ENCODE results near the gene KRT86. TPM values are rescaled to one million over a fixed set of nuclear protein-coding genes. Genes with fewer than 3 reads are reported as not detected.
A peak's percentile ranks its signal among the peaks of the same experiment; 100 is the strongest.

Gene KRT86
- total RNA-seq, 1 donor from 2014 or later: 0.96 TPM

- Histone ChIP-seq H3K27me3 (peaks cover 4% of the 10 kb centered on the region), H3K9me3 (peaks cover 0 to 7% of the 10 kb centered on the region in 2 donors), H3K36me3 (no peaks in the 10 kb centered on the region), H3K4me3 (no peak overlapping the region), H3K27ac (peak overlapping the region; percentile 74 to 83), H3K4me1 (peaks cover 15 to 51% of the 10 kb centered on the region in 2 donors)
- TF ChIP-seq CTCF (IDR thresholded peaks at IDR 0.05): no peak
- DNase-seq (ENCODE audit: low spot score in 2 of 2): no peak
- intact Hi-C loops (cut with DNase I): no loop called here
Measured at GRCh38 chr12:52228931-52229330, 45.5 kb upstream of the KRT86 start.

- H3K36me3 ChIP-seq: no peaks in the 10 kb centered on the region
- peak overlapping the region; percentile 74 to 83 for H3K27ac ChIP-seq
- intact Hi-C loops (cut with DNase I): loop anchor here (1.0 to 2.0 kb wide), 2 partner anchors 15 to 50 kb away; no protein-coding TSS in a partner anchor
- H3K9me3 ChIP-seq: no peaks in the 10 kb centered on the region
- H3K27me3 ChIP-seq: peaks cover 4% of the 10 kb centered on the region
- TF ChIP-seq CTCF (IDR thresholded peaks at IDR 0.05): no peak
- H3K4me1 ChIP-seq: peaks cover 15 to 49% of the 10 kb centered on the region in 2 donors
- no peak for DNase-seq (ENCODE audit: low spot score in 2 of 2)
- H3K4me3 ChIP-seq: no peak overlapping the region
Measured at GRCh38 chr12:52229836-52230343, 44.6 kb upstream of the KRT86 start.

- TF ChIP-seq CTCF (IDR thresholded peaks at IDR 0.05): no peak
- Histone ChIP-seq H3K9me3 (no peaks in the 10 kb centered on the region), H3K4me1 (peaks cover 15 to 44% of the 10 kb centered on the region in 2 donors), H3K27me3 (peaks cover 4% of the 10 kb centered on the region), H3K4me3 (no peak overlapping the region), H3K27ac (peak overlapping the region; percentile 74 to 83), H3K36me3 (no peaks in the 10 kb centered on the region)
- intact Hi-C loops (cut with DNase I): loop anchor here (1.0 to 2.0 kb wide), 2 partner anchors 14 to 50 kb away; no protein-coding TSS in a partner anchor
- DNase-seq (ENCODE audit: low spot score in 2 of 2): peak in 1 of 2 donors; percentile 84
Measured at GRCh38 chr12:52230364-52231281, 43.8 kb upstream of the KRT86 start.

GRCh38 chr12:52231305-52232202, 42.9 kb upstream of the KRT86 start:
- intact Hi-C loops (cut with DNase I): loop anchor here (2.0 kb wide), 1 partner anchor 13 kb away; no protein-coding TSS in a partner anchor
- no peak for DNase-seq (ENCODE audit: low spot score in 2 of 2)
- Histone ChIP-seq H3K4me3 (no peak overlapping the region), H3K27ac (peak overlapping the region; percentile 74 to 83), H3K36me3 (no peaks in the 10 kb centered on the region), H3K4me1 (peaks cover 15 to 37% of the 10 kb centered on the region in 2 donors), H3K27me3 (peaks cover 4% of the 10 kb centered on the region), H3K9me3 (no peaks in the 10 kb centered on the region)
- no peak for TF ChIP-seq CTCF (IDR thresholded peaks at IDR 0.05)

- peak overlapping the region in 1 of 2 donors; percentile 45 for H3K4me3 ChIP-seq
- H3K4me1 ChIP-seq: peaks cover 15 to 31% of the 10 kb centered on the region in 2 donors
- intact Hi-C loops (cut with DNase I): no loop called here
- no peaks in the 10 kb centered on the region for H3K36me3 ChIP-seq
- peaks cover 4% of the 10 kb centered on the region for H3K27me3 ChIP-seq
- DNase-seq (ENCODE audit: low spot score in 2 of 2): no peak
- no peak for TF ChIP-seq CTCF (IDR thresholded peaks at IDR 0.05)
- peak overlapping the region; percentile 19 to 83 for H3K27ac ChIP-seq
- H3K9me3 ChIP-seq: no peaks in the 10 kb centered on the region
Measured at GRCh38 chr12:52232203-52232673, 42.2 kb upstream of the KRT86 start.
